ENCODE measurements around the gene KRT32. TPM values are rescaled to one million over a fixed set of nuclear protein-coding genes. Genes with fewer than 3 reads are reported as not detected.

Gene KRT32
- total and polyA plus RNA-seq, 4 donors: not detected

- no peak for TF ChIP-seq CTCF (IDR thresholded peaks at IDR 0.05; ENCODE audit: control extremely low read depth, extremely low read depth)
- Histone ChIP-seq H3K36me3 (ENCODE audit: control insufficient read depth in 4 of 4, insufficient read depth in 4 of 4, low read length in 4 of 4) (no peaks in the 10 kb centered on the region), H3K4me3 (no peak overlapping the region), H3K9me3 (ENCODE audit: control insufficient read depth in 4 of 4, insufficient read depth in 3 of 4, low read length in 3 of 4) (no peaks in the 10 kb centered on the region), H3K27ac (ENCODE audit: low read depth in 1 of 2, low read length in 1 of 2) (no peak overlapping the region), H3K27me3 (ENCODE audit: control insufficient read depth in 3 of 3, insufficient read depth in 3 of 3, low read length in 2 of 3) (no peaks in the 10 kb centered on the region), H3K4me1 (ENCODE audit: control insufficient read depth in 5 of 5, insufficient read depth in 5 of 5, low read length in 5 of 5) (peaks cover 0 to 9% (median 0%) of the 10 kb centered on the region in 5 donors), H3K9ac (ENCODE audit: insufficient read depth in 1 of 2, low read length in 2 of 2) (no peak overlapping the region)
- DNase-seq (no peak), ATAC-seq (ENCODE audit: insufficient read depth, low FRiP score) (no peak)
- WGBS, 2 donors: 63 to 65% methylated on average over 15 of the region's 15 CpGs
Observed at GRCh38 chr17:41500131-41500911, 33.1 kb upstream of the KRT32 start.

- ATAC-seq (ENCODE audit: insufficient read depth, low FRiP score): no peak
- Histone ChIP-seq H3K27ac (ENCODE audit: low read depth in 1 of 2, low read length in 1 of 2) (no peak overlapping the region), H3K27me3 (ENCODE audit: control insufficient read depth in 3 of 3, insufficient read depth in 3 of 3, low read length in 2 of 3) (no peaks in the 10 kb centered on the region), H3K4me3 (no peak overlapping the region), H3K36me3 (ENCODE audit: control insufficient read depth in 4 of 4, insufficient read depth in 4 of 4, low read length in 4 of 4) (no peaks in the 10 kb centered on the region), H3K9me3 (ENCODE audit: control insufficient read depth in 4 of 4, insufficient read depth in 3 of 4, low read length in 3 of 4) (no peaks in the 10 kb centered on the region), H3K9ac (ENCODE audit: insufficient read depth in 1 of 2, low read length in 2 of 2) (no peak overlapping the region), H3K4me1 (ENCODE audit: control insufficient read depth in 5 of 5, insufficient read depth in 5 of 5, low read length in 5 of 5) (peaks cover 0 to 7% (median 0%) of the 10 kb centered on the region in 5 donors)
- WGBS, 2 donors: 82 to 90% methylated on average over 5 of the region's 5 CpGs
- DNase-seq: no peak
- no peak for TF ChIP-seq CTCF (IDR thresholded peaks at IDR 0.05; ENCODE audit: control extremely low read depth, extremely low read depth)
Observed at GRCh38 chr17:41499714-41500113, 32.5 kb upstream of the KRT32 start.

GRCh38 chr17:41498276-41498675, 31.1 kb upstream of the KRT32 start:
- DNase-seq: no peak
- no peak for TF ChIP-seq CTCF (IDR thresholded peaks at IDR 0.05; ENCODE audit: control extremely low read depth, extremely low read depth)
- Histone ChIP-seq H3K4me1 (ENCODE audit: control insufficient read depth in 5 of 5, insufficient read depth in 5 of 5, low read length in 5 of 5) (peaks cover 0 to 7% (median 1%) of the 10 kb centered on the region in 5 donors), H3K9ac (ENCODE audit: insufficient read depth in 1 of 2, low read length in 2 of 2) (no peak overlapping the region), H3K4me3 (no peak overlapping the region), H3K36me3 (ENCODE audit: control insufficient read depth in 4 of 4, insufficient read depth in 4 of 4, low read length in 4 of 4) (no peaks in the 10 kb centered on the region), H3K9me3 (ENCODE audit: control insufficient read depth in 4 of 4, insufficient read depth in 3 of 4, low read length in 3 of 4) (no peaks in the 10 kb centered on the region), H3K27me3 (ENCODE audit: control insufficient read depth in 3 of 3, insufficient read depth in 3 of 3, low read length in 2 of 3) (no peaks in the 10 kb centered on the region), H3K27ac (ENCODE audit: low read depth in 1 of 2, low read length in 1 of 2) (peak overlapping the region in 1 of 2 donors; percentile 28)
- peak; percentile 32 for ATAC-seq (ENCODE audit: insufficient read depth, low FRiP score)
- WGBS, 2 donors: 34 to 41% methylated on average over 6 of the region's 6 CpGs
